ENCODE measurements around the gene ADAMTSL1.

The ADAMTSL1 gene

DNA sequence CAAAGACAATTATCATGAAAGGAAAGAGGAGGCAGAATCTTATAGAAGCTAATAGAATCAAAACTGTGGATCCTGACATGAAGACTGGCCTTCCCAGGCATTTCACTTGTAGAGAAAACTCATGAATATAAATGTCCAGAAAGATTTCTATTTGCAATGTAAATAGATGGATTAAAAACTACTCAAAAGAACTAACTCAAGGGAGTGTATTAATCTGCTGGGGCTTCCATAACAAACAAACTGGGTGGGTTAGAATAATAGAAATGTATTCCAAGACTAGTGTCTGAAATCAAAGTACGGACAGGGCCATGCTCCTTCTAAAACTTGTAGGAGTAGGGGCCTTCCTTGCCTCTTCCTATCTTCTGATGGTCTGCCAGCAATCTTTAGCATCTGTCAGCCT lies 267.4 kb downstream of the ADAMTSL1 start:
- H3K27ac ChIP-seq (ENCODE audit: low read length): no peak overlapping the region
- ATAC-seq (ENCODE audit: insufficient read depth, low read depth) (no peak), DNase-seq (no peak)
- H2AFZ ChIP-seq (ENCODE audit: low read depth, low read length): no peak overlapping the region
- no peaks in the 10 kb centered on the region for H3K79me2 ChIP-seq (ENCODE audit: insufficient read depth, low read length)
- H3K36me3 ChIP-seq (ENCODE audit: insufficient read depth, low read length): no peaks in the 10 kb centered on the region
- H3K4me2 ChIP-seq (ENCODE audit: insufficient read depth, low read length): no peak overlapping the region
- no peaks in the 10 kb centered on the region for H4K20me1 ChIP-seq (ENCODE audit: insufficient read depth, low read length)
- no peaks in the 10 kb centered on the region for H3K4me1 ChIP-seq (ENCODE audit: insufficient read depth, low read length)
- no peak overlapping the region for H3K9ac ChIP-seq (ENCODE audit: low read depth, low read length)
- H3K27me3 ChIP-seq (ENCODE audit: insufficient read depth, low read length, poor library complexity): no peaks in the 10 kb centered on the region
- H3K9me3 ChIP-seq (ENCODE audit: insufficient read depth, low read length, severe bottlenecking): no peaks in the 10 kb centered on the region
- H3K4me3 ChIP-seq (ENCODE audit: low read depth in 1 of 2, low read length in 2 of 2): no peak overlapping the region
- no peak for TF ChIP-seq EZH2 (IDR thresholded peaks at IDR 0.05; ENCODE audit: borderline replicate concordance, low read depth, low read length, severe bottlenecking)
- TF ChIP-seq, protein P1, sequence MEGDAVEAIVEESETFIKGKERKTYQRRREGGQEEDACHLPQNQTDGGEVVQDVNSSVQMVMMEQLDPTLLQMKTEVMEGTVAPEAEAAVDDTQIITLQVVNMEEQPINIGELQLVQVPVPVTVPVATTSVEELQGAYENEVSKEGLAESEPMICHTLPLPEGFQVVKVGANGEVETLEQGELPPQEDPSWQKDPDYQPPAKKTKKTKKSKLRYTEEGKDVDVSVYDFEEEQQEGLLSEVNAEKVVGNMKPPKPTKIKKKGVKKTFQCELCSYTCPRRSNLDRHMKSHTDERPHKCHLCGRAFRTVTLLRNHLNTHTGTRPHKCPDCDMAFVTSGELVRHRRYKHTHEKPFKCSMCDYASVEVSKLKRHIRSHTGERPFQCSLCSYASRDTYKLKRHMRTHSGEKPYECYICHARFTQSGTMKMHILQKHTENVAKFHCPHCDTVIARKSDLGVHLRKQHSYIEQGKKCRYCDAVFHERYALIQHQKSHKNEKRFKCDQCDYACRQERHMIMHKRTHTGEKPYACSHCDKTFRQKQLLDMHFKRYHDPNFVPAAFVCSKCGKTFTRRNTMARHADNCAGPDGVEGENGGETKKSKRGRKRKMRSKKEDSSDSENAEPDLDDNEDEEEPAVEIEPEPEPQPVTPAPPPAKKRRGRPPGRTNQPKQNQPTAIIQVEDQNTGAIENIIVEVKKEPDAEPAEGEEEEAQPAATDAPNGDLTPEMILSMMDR (IDR thresholded peaks at IDR 0.05; ENCODE audit: borderline replicate concordance, extremely low read depth, low read length, poor library complexity, severe bottlenecking): no peak

DNA sequence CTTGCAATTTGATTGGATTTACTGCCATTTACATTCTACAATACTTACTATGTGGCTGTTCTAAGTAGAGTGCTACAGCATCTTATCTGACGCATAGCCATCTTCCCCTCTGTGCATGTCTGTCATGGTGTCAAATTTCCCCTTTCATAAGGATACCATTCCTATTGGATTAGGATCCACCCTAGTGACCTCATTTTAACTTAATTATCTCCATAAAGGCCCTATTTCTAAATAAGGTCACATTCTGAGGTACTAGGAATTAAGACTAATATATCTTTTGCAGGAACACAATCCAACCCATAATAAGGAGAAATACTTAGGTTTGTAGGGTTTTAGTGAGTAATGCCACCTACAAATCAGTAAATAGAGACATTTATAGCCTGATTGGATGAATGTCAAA lies 268.0 kb downstream of the ADAMTSL1 start:
- Histone ChIP-seq H3K36me3 (ENCODE audit: insufficient read depth, low read length) (no peaks in the 10 kb centered on the region), H3K4me1 (ENCODE audit: insufficient read depth, low read length) (no peaks in the 10 kb centered on the region), H3K79me2 (ENCODE audit: insufficient read depth, low read length) (no peaks in the 10 kb centered on the region), H4K20me1 (ENCODE audit: insufficient read depth, low read length) (no peaks in the 10 kb centered on the region), H2AFZ (ENCODE audit: low read depth, low read length) (no peak overlapping the region), H3K4me2 (ENCODE audit: insufficient read depth, low read length) (no peak overlapping the region), H3K27ac (ENCODE audit: low read length) (no peak overlapping the region), H3K27me3 (ENCODE audit: insufficient read depth, low read length, poor library complexity) (no peaks in the 10 kb centered on the region), H3K4me3 (ENCODE audit: low read depth in 1 of 2, low read length in 2 of 2) (no peak overlapping the region), H3K9ac (ENCODE audit: low read depth, low read length) (no peak overlapping the region), H3K9me3 (ENCODE audit: insufficient read depth, low read length, severe bottlenecking) (no peaks in the 10 kb centered on the region)
- no peak for DNase-seq
- ATAC-seq (ENCODE audit: insufficient read depth, low read depth): no peak
- TF ChIP-seq EZH2 (IDR thresholded peaks at IDR 0.05; ENCODE audit: borderline replicate concordance, low read depth, low read length, severe bottlenecking): no peak
- TF ChIP-seq, protein P1 (IDR thresholded peaks at IDR 0.05; ENCODE audit: borderline replicate concordance, extremely low read depth, low read length, poor library complexity, severe bottlenecking): no peak

DNA sequence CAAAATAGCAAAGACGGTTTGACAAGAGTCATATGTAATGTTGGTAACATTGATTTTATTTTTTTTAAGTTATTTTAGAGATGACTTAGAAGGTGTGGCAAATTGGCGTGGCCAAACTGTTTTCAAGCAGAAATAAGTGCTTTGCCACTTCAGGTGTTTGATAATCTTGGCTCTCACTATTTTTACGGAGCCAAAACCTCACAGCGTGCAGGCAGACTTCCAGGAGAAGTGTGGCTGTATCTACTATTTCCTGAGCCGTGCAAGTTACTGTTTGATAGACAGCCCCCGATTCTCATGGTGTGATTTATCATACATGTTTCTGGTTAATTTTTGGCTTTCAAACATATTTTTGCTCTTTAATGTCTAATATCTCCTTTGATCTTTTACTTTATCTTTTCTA lies 269.5 kb downstream of the ADAMTSL1 start:
- Histone ChIP-seq H3K36me3 (ENCODE audit: insufficient read depth, low read length) (no peaks in the 10 kb centered on the region), H3K9me3 (ENCODE audit: insufficient read depth, low read length, severe bottlenecking) (no peaks in the 10 kb centered on the region), H3K27ac (ENCODE audit: low read length) (no peak overlapping the region), H2AFZ (ENCODE audit: low read depth, low read length) (no peak overlapping the region), H3K79me2 (ENCODE audit: insufficient read depth, low read length) (no peaks in the 10 kb centered on the region), H3K9ac (ENCODE audit: low read depth, low read length) (no peak overlapping the region), H3K4me3 (ENCODE audit: low read depth in 1 of 2, low read length in 2 of 2) (no peak overlapping the region), H3K4me1 (ENCODE audit: insufficient read depth, low read length) (no peaks in the 10 kb centered on the region), H3K27me3 (ENCODE audit: insufficient read depth, low read length, poor library complexity) (no peaks in the 10 kb centered on the region), H3K4me2 (ENCODE audit: insufficient read depth, low read length) (no peak overlapping the region), H4K20me1 (ENCODE audit: insufficient read depth, low read length) (no peaks in the 10 kb centered on the region)
- ATAC-seq (ENCODE audit: insufficient read depth, low read depth) (no peak), DNase-seq (no peak)
- TF ChIP-seq, protein P1 (IDR thresholded peaks at IDR 0.05; ENCODE audit: borderline replicate concordance, extremely low read depth, low read length, poor library complexity, severe bottlenecking): no peak
- TF ChIP-seq EZH2 (IDR thresholded peaks at IDR 0.05; ENCODE audit: borderline replicate concordance, low read depth, low read length, severe bottlenecking): no peak

DNA sequence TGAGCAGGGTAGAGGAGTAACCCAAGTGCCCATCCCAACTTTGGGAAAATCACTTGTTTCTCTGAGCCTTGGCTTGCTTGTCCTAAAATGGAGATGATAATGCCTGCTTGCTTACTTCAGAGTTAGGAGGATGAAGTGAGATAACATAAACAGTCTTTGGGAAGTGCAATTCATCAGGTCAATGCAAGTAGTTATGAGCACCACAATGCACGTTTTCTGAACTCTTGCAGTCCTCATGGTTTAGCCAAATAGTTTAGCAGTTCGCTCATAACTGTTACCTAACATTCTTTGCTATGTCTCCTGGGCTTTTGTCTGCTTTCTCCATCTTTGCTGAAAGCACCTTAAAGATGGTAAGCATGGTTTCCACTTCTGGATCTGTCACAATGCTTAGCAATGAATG lies 270.0 kb downstream of the ADAMTSL1 start:
- H3K27me3 ChIP-seq (ENCODE audit: insufficient read depth, low read length, poor library complexity): no peaks in the 10 kb centered on the region
- ATAC-seq (ENCODE audit: insufficient read depth, low read depth) (no peak), DNase-seq (no peak)
- H3K9ac ChIP-seq (ENCODE audit: low read depth, low read length): no peak overlapping the region
- TF ChIP-seq EZH2 (IDR thresholded peaks at IDR 0.05; ENCODE audit: borderline replicate concordance, low read depth, low read length, severe bottlenecking): no peak
- TF ChIP-seq, protein P1 (IDR thresholded peaks at IDR 0.05; ENCODE audit: borderline replicate concordance, extremely low read depth, low read length, poor library complexity, severe bottlenecking): no peak
- H3K4me2 ChIP-seq (ENCODE audit: insufficient read depth, low read length): no peak overlapping the region
- H3K4me3 ChIP-seq (ENCODE audit: low read depth in 1 of 2, low read length in 2 of 2): no peak overlapping the region
- no peak overlapping the region for H2AFZ ChIP-seq (ENCODE audit: low read depth, low read length)
- no peaks in the 10 kb centered on the region for H3K36me3 ChIP-seq (ENCODE audit: insufficient read depth, low read length)
- no peaks in the 10 kb centered on the region for H3K4me1 ChIP-seq (ENCODE audit: insufficient read depth, low read length)
- H4K20me1 ChIP-seq (ENCODE audit: insufficient read depth, low read length): no peaks in the 10 kb centered on the region
- H3K79me2 ChIP-seq (ENCODE audit: insufficient read depth, low read length): no peaks in the 10 kb centered on the region
- no peak overlapping the region for H3K27ac ChIP-seq (ENCODE audit: low read length)
- H3K9me3 ChIP-seq (ENCODE audit: insufficient read depth, low read length, severe bottlenecking): no peaks in the 10 kb centered on the region

Data from DND-41 (cell line).